GM21447 (cell line): ENCODE measurements around the gene PTK7.
A peak's percentile ranks its signal among the peaks of the same experiment; 100 is the strongest.
"Not testable (repeated sequence)": the region's sequence is repeated elsewhere in the genome, so short reads cannot be mapped to it uniquely, and the experiment has no call there.

ENCODE experiments used
- ATAC-seq: cut with Tn5 transposase; IDR thresholded peaks from one replicate; pipeline ENCODE4 v1.9.1; 2021; ENCODE audit not compliant: unreplicated experiment

Gene PTK7

GRCh38 chr6:43075670-43076463 lies at the start of gene PTK7:
Gene PTK7 (plus strand): TSS chr6:43076314. CDS start chr6:43076489, 175 bp downstream.
- no peak for ATAC-seq

GRCh38 chr6:43026365-43026764 lies 49.7 kb upstream of the PTK7 start:
- no peak for ATAC-seq

GRCh38 chr6:43029120-43029519 lies 47.0 kb upstream of the PTK7 start:
- no peak for ATAC-seq

GRCh38 chr6:43032326-43032725 lies 43.8 kb upstream of the PTK7 start:
- ATAC-seq, result no peak

GRCh38 chr6:43033496-43034189 lies 42.5 kb upstream of the PTK7 start:
- ATAC-seq, result no peak

- ATAC-seq, result no peak
These were observed 42.0 kb upstream of the PTK7 start for GRCh38 chr6:43034190-43034525.

GRCh38 chr6:43035495-43036194 lies 40.5 kb upstream of the PTK7 start:
- ATAC-seq, result no peak

- ATAC-seq, result no peak
These were observed 39.4 kb upstream of the PTK7 start for GRCh38 chr6:43036712-43037111.

- ATAC-seq, result no peak
These were observed 38.9 kb upstream of the PTK7 start for GRCh38 chr6:43037197-43037596.

- ATAC-seq, result no peak
These were observed 38.4 kb upstream of the PTK7 start for GRCh38 chr6:43037706-43038105.

GRCh38 chr6:43038727-43039126 lies 37.4 kb upstream of the PTK7 start:
- ATAC-seq, result no peak

GRCh38 chr6:43040542-43041257 lies 35.4 kb upstream of the PTK7 start:
- ATAC-seq, result no peak

GRCh38 chr6:43041475-43041874 lies 34.6 kb upstream of the PTK7 start:
- not testable (repeated sequence) for ATAC-seq

GRCh38 chr6:43043310-43043709 lies 32.8 kb upstream of the PTK7 start:
- ATAC-seq, result no peak

GRCh38 chr6:43045371-43045930 lies 30.7 kb upstream of the PTK7 start:
- no peak for ATAC-seq

- ATAC-seq, result no peak
These were observed 28.1 kb upstream of the PTK7 start for GRCh38 chr6:43047998-43048397.

GRCh38 chr6:43050981-43051380 lies 25.1 kb upstream of the PTK7 start:
- ATAC-seq, result no peak

GRCh38 chr6:43052225-43052841 lies 23.8 kb upstream of the PTK7 start:
- ATAC-seq, result no peak

GRCh38 chr6:43052842-43053544 lies 23.1 kb upstream of the PTK7 start:
- ATAC-seq, result peak; percentile 23
